ENCODE data around the gene INVS.
"Not testable (repeated sequence)": the region's sequence is repeated elsewhere in the genome, so short reads cannot be mapped to it uniquely, and the experiment has no call there.

Gene INVS

GRCh38 chr9:100284247-100284646 lies 185.2 kb downstream of the INVS start:
- DNase-seq, result no peak

DNA sequence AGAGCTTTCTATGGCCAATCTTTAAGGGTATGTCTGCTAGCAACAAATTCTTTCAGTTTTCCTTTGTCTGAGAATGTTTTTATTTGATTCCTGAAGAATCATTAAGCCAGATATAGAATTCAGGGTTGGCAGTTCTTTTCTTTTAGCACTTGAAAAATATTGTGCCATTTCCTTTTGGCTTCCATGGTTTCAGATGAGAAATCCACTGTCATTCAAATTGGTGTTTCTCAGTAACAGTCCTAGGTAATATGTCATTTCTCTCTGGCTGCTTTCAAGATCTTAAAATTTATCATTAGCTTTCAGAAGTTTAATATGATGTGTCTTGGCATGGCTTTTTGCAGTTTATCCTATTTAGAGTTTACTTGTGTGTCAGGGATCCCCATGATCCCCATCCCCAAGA lies 186.0 kb downstream of the INVS start:
- no peak for DNase-seq

GRCh38 chr9:100285601-100286000 lies 186.6 kb downstream of the INVS start:
- DNase-seq, result no peak

- DNase-seq, result no peak
Measured at GRCh38 chr9:100286257-100286656, 187.2 kb downstream of the INVS start.

DNA sequence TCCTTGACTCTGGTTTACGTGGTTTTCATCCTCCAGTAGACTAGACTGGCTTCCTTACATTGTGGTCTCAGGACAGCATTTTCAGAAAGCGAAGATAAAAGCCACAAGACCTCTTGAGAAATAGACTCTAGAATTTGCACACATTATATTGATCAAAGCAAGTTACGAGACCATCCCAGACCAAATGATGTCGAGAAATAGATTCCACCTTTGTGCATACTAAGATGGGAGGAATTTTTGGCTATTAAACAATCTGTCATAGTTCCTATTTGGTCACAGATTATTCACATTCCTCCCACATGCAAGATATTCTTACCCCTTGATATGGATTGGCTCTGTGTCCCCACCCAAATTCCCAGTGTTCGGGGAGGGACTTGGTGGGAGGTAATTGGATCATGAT lies 188.1 kb downstream of the INVS start:
- no peak for DNase-seq

DNA sequence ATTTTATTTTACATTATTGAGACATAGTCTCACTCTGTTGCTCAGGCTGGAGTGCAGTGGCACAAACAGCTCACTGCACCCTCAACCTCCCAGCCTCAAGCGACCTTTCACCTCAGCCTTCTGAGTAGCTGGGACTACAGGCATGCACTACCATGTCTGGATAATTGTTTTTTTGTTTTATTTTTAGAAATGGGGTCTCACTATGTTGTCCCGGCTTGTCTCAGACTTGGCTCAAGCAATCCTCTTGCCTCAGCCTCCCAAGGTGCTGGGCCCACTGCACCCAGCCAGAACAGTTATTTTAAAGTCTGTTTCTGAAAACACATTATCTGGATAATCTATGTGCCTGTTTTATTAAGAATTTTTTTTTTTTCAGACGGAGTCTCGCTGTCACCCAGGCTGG lies 191.7 kb downstream of the INVS start:
- no peak for DNase-seq

DNA sequence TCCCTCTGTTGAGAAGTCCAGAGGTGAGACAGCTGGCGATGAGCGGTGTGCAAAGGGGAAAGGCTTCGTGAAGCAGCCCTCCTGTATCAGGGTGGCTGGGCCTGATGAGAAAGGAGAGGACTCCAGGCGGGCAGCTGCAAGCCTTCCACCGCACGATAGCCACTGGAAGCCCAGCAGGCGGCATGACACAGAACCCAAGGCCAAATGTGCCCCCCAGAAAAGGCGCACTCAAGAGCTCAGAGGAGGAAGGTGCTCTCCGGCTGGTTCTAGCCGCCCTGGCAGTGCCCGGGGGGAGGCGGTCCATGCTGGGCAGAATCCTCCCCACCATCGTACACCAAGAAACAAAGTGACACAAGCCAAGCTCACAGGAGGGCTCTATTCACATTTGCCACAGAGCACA lies 193.4 kb downstream of the INVS start:
- no peak for DNase-seq

GRCh38 chr9:100294341-100294740 lies 195.3 kb downstream of the INVS start:
- no peak for DNase-seq

GRCh38 chr9:100294806-100295205 lies 195.8 kb downstream of the INVS start:
- no peak for DNase-seq

GRCh38 chr9:100295240-100295639 lies 196.2 kb downstream of the INVS start:
- DNase-seq, result no peak

GRCh38 chr9:100296407-100296806 lies 197.4 kb downstream of the INVS start:
- DNase-seq, result no peak

DNA sequence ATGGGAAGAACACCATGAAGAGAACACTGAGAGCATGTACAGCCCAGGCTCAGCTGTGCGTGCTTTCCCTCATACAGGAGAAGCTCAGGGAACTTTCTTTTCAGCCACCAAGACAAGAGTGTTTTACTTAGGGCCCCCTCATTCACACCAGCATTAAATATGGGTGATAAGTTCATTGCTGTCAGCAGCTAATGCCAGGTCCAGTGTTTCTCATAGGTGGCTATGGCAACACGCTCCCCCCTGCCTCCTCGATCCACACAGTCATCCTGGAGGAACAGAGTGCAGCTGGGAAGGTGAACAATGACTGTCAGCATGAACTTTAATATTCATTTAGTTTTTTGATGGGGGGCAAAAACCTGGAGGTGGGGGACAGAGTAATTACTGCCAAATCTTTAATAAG lies 199.3 kb downstream of the INVS start:
- DNase-seq, result no peak

DNA sequence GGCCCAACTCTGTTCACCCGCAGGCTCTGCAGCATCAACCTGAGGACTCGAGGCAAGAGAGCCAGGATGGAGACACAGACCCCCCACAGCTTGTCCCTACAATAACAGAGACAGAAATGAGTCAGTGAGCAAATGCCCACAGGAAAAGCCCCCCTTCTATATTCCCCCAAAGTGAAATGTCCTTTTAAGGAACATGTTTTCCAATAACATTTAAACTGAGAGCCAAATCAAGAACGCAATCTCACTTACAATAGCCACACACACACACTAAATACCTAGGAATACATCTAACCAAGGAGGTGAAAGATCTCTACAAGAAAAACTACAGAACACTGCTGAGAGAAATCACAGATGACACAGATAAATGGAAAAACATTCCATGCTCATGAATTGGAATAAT lies 204.7 kb downstream of the INVS start:
- DNase-seq, result no peak

DNA sequence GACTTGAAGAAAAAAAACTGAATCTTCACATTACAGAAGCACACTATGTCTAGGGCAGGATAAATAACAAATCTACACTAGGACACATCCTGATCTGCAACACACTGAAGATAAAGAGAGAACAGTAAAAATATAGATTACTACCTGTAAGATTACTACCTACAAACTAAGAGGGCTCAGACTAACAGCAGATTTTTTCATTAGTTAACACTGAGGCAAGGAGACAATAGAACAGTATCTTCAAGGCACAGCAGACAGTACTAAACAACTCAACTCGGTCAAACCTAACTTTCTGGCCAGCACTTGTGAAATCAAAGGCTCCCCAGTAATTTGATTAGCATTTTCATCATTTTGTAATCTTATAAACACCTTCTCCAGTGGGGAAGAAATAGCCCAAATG lies 207.2 kb downstream of the INVS start:
- no peak for DNase-seq

- DNase-seq, result no peak
Measured at GRCh38 chr9:100307080-100307479, 208.0 kb downstream of the INVS start.

- DNase-seq, result no peak
Measured at GRCh38 chr9:100308965-100309564, 210.0 kb downstream of the INVS start.

DNA sequence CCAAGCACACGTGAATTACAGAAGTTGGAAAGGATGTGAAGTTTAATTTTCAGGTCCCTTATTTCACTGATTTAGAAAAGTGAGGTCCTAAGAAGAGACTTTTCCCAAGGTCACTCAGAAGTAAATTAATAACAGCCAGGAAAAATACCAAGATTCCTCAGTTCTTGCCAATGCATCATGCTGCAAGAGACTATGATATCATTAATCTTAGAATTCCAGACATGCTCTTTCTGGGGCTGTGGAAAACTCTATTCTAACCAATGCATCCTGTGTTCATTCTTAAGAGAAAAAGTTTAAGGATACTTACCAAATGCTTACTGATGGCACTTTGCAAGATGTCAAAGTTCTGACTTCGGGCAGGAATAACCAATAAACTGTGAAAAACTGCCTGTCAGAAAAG lies 210.9 kb downstream of the INVS start:
- no peak for DNase-seq

- no peak for DNase-seq
Measured at GRCh38 chr9:100315561-100315960, 216.5 kb downstream of the INVS start.

- no peak for DNase-seq
Measured at GRCh38 chr9:100317706-100318105, 218.7 kb downstream of the INVS start.

GRCh38 chr9:100322954-100323536 lies 224.0 kb downstream of the INVS start:
- DNase-seq, result peak; percentile 45

GRCh38 chr9:100324594-100325200 lies 225.7 kb downstream of the INVS start:
- DNase-seq, result peak; percentile 73

DNA sequence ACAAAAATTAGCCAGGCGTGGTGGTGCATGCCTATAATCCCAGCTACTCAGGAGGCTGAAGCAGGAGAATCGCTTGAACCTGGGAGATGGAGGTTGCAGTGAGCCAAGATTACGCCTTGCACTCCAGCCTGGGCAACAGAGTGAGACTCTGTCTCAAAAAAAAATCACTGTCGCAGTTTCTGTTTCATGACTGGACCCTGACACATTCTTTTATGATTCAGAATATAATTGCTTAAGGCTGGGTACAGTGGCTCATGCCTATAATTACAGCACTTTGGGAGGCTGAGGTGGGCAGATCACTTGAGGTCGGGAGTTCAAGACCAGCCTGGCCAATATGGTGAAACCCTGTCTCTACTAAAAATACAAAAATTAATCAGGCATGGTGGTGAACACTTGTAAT lies 239.7 kb downstream of the INVS start:
- DNase-seq, result not testable (repeated sequence)

DNA sequence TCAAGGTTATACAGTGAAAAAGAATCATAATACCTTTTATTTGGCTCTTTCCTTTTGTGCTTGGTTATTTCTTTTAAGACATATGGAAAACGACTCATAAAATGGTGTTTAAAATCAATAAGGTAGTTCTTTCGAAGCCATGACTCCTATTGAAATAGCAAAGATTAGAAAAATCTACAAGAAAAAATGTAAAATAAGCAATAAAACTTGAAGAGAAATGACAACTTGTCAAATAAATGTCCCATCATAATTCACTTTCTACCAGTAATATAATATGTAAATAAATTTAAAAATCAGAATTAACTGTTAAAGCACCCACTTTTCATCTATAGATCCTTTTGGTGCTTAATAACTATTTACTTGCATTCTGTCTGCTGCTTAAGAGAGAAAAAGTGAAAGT lies 241.2 kb downstream of the INVS start:
- no peak for DNase-seq

DNA sequence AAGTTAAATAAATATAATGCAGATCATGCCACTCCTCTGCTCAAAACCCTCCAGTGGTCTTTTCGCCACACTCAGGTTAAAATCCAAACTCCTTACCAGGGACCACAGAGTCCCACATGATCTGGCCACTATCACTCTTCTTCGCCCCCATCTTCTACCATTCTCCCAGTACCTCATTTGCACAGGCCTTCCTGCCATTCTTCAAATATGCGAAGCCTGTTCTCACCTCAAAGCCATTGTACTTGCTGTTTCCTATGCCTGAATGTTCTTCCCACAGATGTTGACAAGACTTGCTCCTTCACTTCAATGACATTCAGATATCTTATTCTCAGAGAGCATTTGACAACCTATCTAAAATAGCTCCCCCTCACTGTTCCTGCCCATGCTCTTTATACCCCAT lies 242.8 kb downstream of the INVS start:
- no peak for DNase-seq

GRCh38 chr9:100346836-100347235 lies 247.8 kb downstream of the INVS start:
- DNase-seq, result no peak
